Activated T-helper 1 cell treated with anti-CD3 and anti-CD28 coated beads, Interleukin-12 subunit alpha, Interleukin-12 subunit beta, Interleukin-2, Interleukin-4 antibody, amounts not matched to agents 30 ng/mL and 10 ng/mL and 1 ng/mL, durations not matched to agents 14 hours and 24 hours and 36 hours (primary cell): ENCODE measurements around the gene NDUFS2. TPM values are rescaled to one million over a fixed set of nuclear protein-coding genes. Genes with fewer than 3 reads are reported as not detected.
"Not testable (repeated sequence)": the region's sequence is repeated elsewhere in the genome, so short reads cannot be mapped to it uniquely, and the experiment has no call there.

ENCODE experiments used
- DNase-seq: peaks from one replicate; pipeline ENCODE4 v3.0.0; 2021; ENCODE audit warnings: low spot score
- H3K27ac Mint-ChIP-seq: one replicate; pipeline ENCODE4 v1.8.0; 2021; ENCODE audit warnings: mild to moderate bottlenecking, mixed read lengths
- H3K27me3 Mint-ChIP-seq: one replicate; pipeline ENCODE4 v1.8.0; 2022; ENCODE audit warnings: mild to moderate bottlenecking, moderate library complexity, mixed read lengths; ENCODE audit not compliant: insufficient read depth
- H3K36me3 Mint-ChIP-seq: one replicate; pipeline ENCODE4 v1.8.0; 2021; ENCODE audit warnings: low read depth, mixed read lengths
- H3K4me1 Mint-ChIP-seq: one replicate; pipeline ENCODE4 v1.8.0; 2021; ENCODE audit warnings: low read depth, mixed read lengths
- H3K4me3 Mint-ChIP-seq: one replicate; pipeline ENCODE4 v1.8.0; 2021; ENCODE audit warnings: mild to moderate bottlenecking, moderate library complexity, mixed read lengths
- H3K9me3 Mint-ChIP-seq: one replicate; pipeline ENCODE4 v1.8.0; 2021; ENCODE audit warnings: mixed read lengths
- intact Hi-C: fragments of 100-400 bp; cut with micrococcal nuclease; formaldehyde crosslinking; loops from one replicate; pipeline ENCODE4 v1.15.1; 2024
- total RNA-seq: library from RNA; stranded (reverse); gene quantifications from 2 replicates; pipeline ENCODE4 v1.2.3, GENCODE V29; 2022

The NDUFS2 gene
- total RNA-seq, 1 donor from 2014 or later: 72.9 TPM

- intact Hi-C loops: no loop called here
- H3K27me3 Mint-ChIP-seq: peaks cover 2% of the 10 kb centered on the region
- no peak overlapping the region for H3K4me3 Mint-ChIP-seq
- H3K36me3 Mint-ChIP-seq: peaks cover 18% of the 10 kb centered on the region
- H3K9me3 Mint-ChIP-seq: no peaks in the 10 kb centered on the region
- no peak for DNase-seq
- peaks cover 19% of the 10 kb centered on the region for H3K4me1 Mint-ChIP-seq
- H3K27ac Mint-ChIP-seq: no peak overlapping the region
Measured at GRCh38 chr1:161230762-161231161, 28.6 kb downstream of the NDUFS2 start.

- H3K36me3 Mint-ChIP-seq: peaks cover 13% of the 10 kb centered on the region
Measured at GRCh38 chr1:161233102-161233501, 30.9 kb downstream of the NDUFS2 start.

GRCh38 chr1:161235957-161236775 lies 34.0 kb downstream of the NDUFS2 start:
- Mint-ChIP-seq H3K36me3 (no peaks in the 10 kb centered on the region), H3K9me3 (no peaks in the 10 kb centered on the region), H3K27me3 (peaks cover 10% of the 10 kb centered on the region), H3K4me1 (no peaks in the 10 kb centered on the region), H3K27ac (no peak overlapping the region), H3K4me3 (no peak overlapping the region)
- intact Hi-C loops: no loop called here
- DNase-seq: no peak

More at GRCh38 chr1:161233102-161233501, 30.9 kb downstream of the NDUFS2 start:
- H3K4me3 Mint-ChIP-seq: no peak overlapping the region
- no peak for DNase-seq
- H3K9me3 Mint-ChIP-seq: no peaks in the 10 kb centered on the region
- peaks cover under 1% of the 10 kb centered on the region for H3K4me1 Mint-ChIP-seq
- H3K27ac Mint-ChIP-seq: no peak overlapping the region
- intact Hi-C loops: no loop called here
- peaks cover 6% of the 10 kb centered on the region for H3K27me3 Mint-ChIP-seq

- no peak within 1 kb of the TSS for H3K4me3 Mint-ChIP-seq
- H3K27ac Mint-ChIP-seq: no peak within 1 kb of the TSS
- no peaks in the 10 kb centered on the region for H3K4me1 Mint-ChIP-seq
- H3K27me3 Mint-ChIP-seq: peaks cover 10% of the 10 kb centered on the region
- no peaks in the 10 kb centered on the region for H3K36me3 Mint-ChIP-seq
- DNase-seq: no peak
- no peaks in the 10 kb centered on the region for H3K9me3 Mint-ChIP-seq
- intact Hi-C loops: no loop called here
Measured at GRCh38 chr1:161238039-161238473, 35.9 kb downstream of the NDUFS2 start, which contains the start of gene NR1I3. Gene NR1I3, minus strand, starts transcription at chr1:161238203. Its CDS starts 1,638 bp downstream, at chr1:161236565.

GRCh38 chr1:161241682-161242081 lies 39.5 kb downstream of the NDUFS2 start:
- H3K9me3 Mint-ChIP-seq: no peaks in the 10 kb centered on the region
- DNase-seq: no peak
- H3K27me3 Mint-ChIP-seq: peaks cover 11% of the 10 kb centered on the region
- no peaks in the 10 kb centered on the region for H3K36me3 Mint-ChIP-seq
- no peak overlapping the region for H3K4me3 Mint-ChIP-seq
- H3K4me1 Mint-ChIP-seq: no peaks in the 10 kb centered on the region
- H3K27ac Mint-ChIP-seq: no peak overlapping the region
- intact Hi-C loops: no loop called here

GRCh38 chr1:161242313-161242712 lies 40.1 kb downstream of the NDUFS2 start:
- H3K4me3 Mint-ChIP-seq: no peak overlapping the region
- no peaks in the 10 kb centered on the region for H3K4me1 Mint-ChIP-seq
- H3K27ac Mint-ChIP-seq: no peak overlapping the region
- intact Hi-C loops: no loop called here
- no peak for DNase-seq
- peaks cover 11% of the 10 kb centered on the region for H3K27me3 Mint-ChIP-seq
- H3K9me3 Mint-ChIP-seq: no peaks in the 10 kb centered on the region
- H3K36me3 Mint-ChIP-seq: no peaks in the 10 kb centered on the region

- intact Hi-C loops: no loop called here
- Mint-ChIP-seq H3K36me3 (no peaks in the 10 kb centered on the region), H3K4me3 (no peak overlapping the region), H3K27ac (no peak overlapping the region), H3K9me3 (peaks cover 2% of the 10 kb centered on the region), H3K4me1 (no peaks in the 10 kb centered on the region), H3K27me3 (peaks cover 7% of the 10 kb centered on the region)
- no peak for DNase-seq
Measured at GRCh38 chr1:161244888-161245287, 42.7 kb downstream of the NDUFS2 start.

- H3K36me3 Mint-ChIP-seq, DNase-seq, H3K27ac Mint-ChIP-seq, intact Hi-C loops, H3K9me3 Mint-ChIP-seq, H3K27me3 Mint-ChIP-seq, H3K4me1 Mint-ChIP-seq, H3K4me3 Mint-ChIP-seq: not testable (repeated sequence)
Measured at GRCh38 chr1:161250100-161250499, 47.9 kb downstream of the NDUFS2 start.

- peaks cover 3% of the 10 kb centered on the region for H3K9me3 Mint-ChIP-seq
Measured at GRCh38 chr1:161250829-161251228, 48.7 kb downstream of the NDUFS2 start.

GRCh38 chr1:161251579-161251978 lies 49.4 kb downstream of the NDUFS2 start:
- intact Hi-C loops: no loop called here
- peaks cover 8% of the 10 kb centered on the region for H3K27me3 Mint-ChIP-seq
- H3K9me3 Mint-ChIP-seq: peaks cover 4% of the 10 kb centered on the region
- DNase-seq: no peak
- H3K4me1 Mint-ChIP-seq: no peaks in the 10 kb centered on the region
- H3K4me3 Mint-ChIP-seq: no peak overlapping the region
- no peaks in the 10 kb centered on the region for H3K36me3 Mint-ChIP-seq
- H3K27ac Mint-ChIP-seq: no peak overlapping the region

More at GRCh38 chr1:161250829-161251228, 48.7 kb downstream of the NDUFS2 start:
- Mint-ChIP-seq H3K4me3 (no peak overlapping the region), H3K27ac (no peak overlapping the region), H3K4me1 (no peaks in the 10 kb centered on the region), H3K36me3 (no peaks in the 10 kb centered on the region), H3K27me3 (peaks cover 8% of the 10 kb centered on the region)
- DNase-seq: no peak
- intact Hi-C loops: no loop called here

GRCh38 chr1:161255302-161255701 lies 53.1 kb downstream of the NDUFS2 start:
- DNase-seq, H3K4me3 Mint-ChIP-seq, H3K36me3 Mint-ChIP-seq, H3K27ac Mint-ChIP-seq, intact Hi-C loops: not testable (repeated sequence)
- Mint-ChIP-seq H3K27me3 (peaks cover 30% of the 10 kb centered on the region), H3K9me3 (peaks cover 20% of the 10 kb centered on the region), H3K4me1 (peaks cover 16% of the 10 kb centered on the region)

- Mint-ChIP-seq H3K27me3 (peaks cover 34% of the 10 kb centered on the region), H3K4me1 (peaks cover 16% of the 10 kb centered on the region), H3K9me3 (peaks cover 20% of the 10 kb centered on the region)
- H3K4me3 Mint-ChIP-seq, DNase-seq, intact Hi-C loops, H3K27ac Mint-ChIP-seq, H3K36me3 Mint-ChIP-seq: not testable (repeated sequence)
Measured at GRCh38 chr1:161255955-161256520, 53.9 kb downstream of the NDUFS2 start.

- peaks cover 16% of the 10 kb centered on the region for H3K4me1 Mint-ChIP-seq
- DNase-seq, H3K27ac Mint-ChIP-seq, H3K36me3 Mint-ChIP-seq, intact Hi-C loops, H3K4me3 Mint-ChIP-seq: not testable (repeated sequence)
- peaks cover 20% of the 10 kb centered on the region for H3K9me3 Mint-ChIP-seq
- H3K27me3 Mint-ChIP-seq: peaks cover 42% of the 10 kb centered on the region
Measured at GRCh38 chr1:161257109-161257508, 54.9 kb downstream of the NDUFS2 start.
